Measurements from ENCODE around the gene CSNK1A1. TPM values are rescaled to one million over a fixed set of nuclear protein-coding genes. Genes with fewer than 3 reads are reported as not detected.

CSNK1A1 gene
- total RNA-seq, 6 experiments from 2014 or later, result 266 to 336 (median 310) TPM

- peaks cover 70% of the 10 kb centered on the region for H3K4me1 Mint-ChIP-seq (ENCODE audit: low read depth)
- no peak overlapping the region for H3K4me3 Mint-ChIP-seq
- peak overlapping the region; percentile 75 for H3K27ac Mint-ChIP-seq
- peak; percentile 95 for TF ChIP-seq CTCF (IDR thresholded peaks at IDR 0.05)
- H3K9me3 Mint-ChIP-seq, result no peaks in the 10 kb centered on the region
- peak; percentile 68 for DNase-seq
- H3K36me3 Mint-ChIP-seq (ENCODE audit: low read depth), result peaks cover 3% of the 10 kb centered on the region; the same call in 1 of the 2 replicates
- peaks cover 4% of the 10 kb centered on the region for H3K27me3 Mint-ChIP-seq (ENCODE audit: insufficient read depth)
These were observed 108.6 kb downstream of the CSNK1A1 start for GRCh38 chr5:149442563-149443182.

Other genes starting within 250 kb of the CSNK1A1 start
- gene GRPEL2, start 205.9 kb downstream of the CSNK1A1 start, total RNA-seq (2021; fragmentation: NEBNext Ultra II Directional; extraction: Animal tissue kit (Norgen Biotek cat#: 25700)), result 10 to 100 TPM; 15.6 to 18.9 (median 17.5) TPM
- 10 to 100 TPM in 5 of 6 experiments, 1 to 10 TPM in 1; 9.8 to 13.5 (median 11.0) TPM for gene PCYOX1L, start 193.4 kb downstream of the CSNK1A1 start, total RNA-seq (2021; fragmentation: NEBNext Ultra II Directional; extraction: Animal tissue kit (Norgen Biotek cat#: 25700))
- under 1 TPM; 0.50 to 0.85 (median 0.76) TPM for gene IL17B, start 172.1 kb downstream of the CSNK1A1 start, total RNA-seq (2021; fragmentation: NEBNext Ultra II Directional; extraction: Animal tissue kit (Norgen Biotek cat#: 25700))
- gene ARHGEF37, start 30.1 kb upstream of the CSNK1A1 start, total RNA-seq (2021; fragmentation: NEBNext Ultra II Directional; extraction: Animal tissue kit (Norgen Biotek cat#: 25700)), result under 1 TPM; 0.31 to 0.81 (median 0.38) TPM
- gene PPARGC1B, start 178.9 kb upstream of the CSNK1A1 start, total RNA-seq (2021; fragmentation: NEBNext Ultra II Directional; extraction: Animal tissue kit (Norgen Biotek cat#: 25700)), result under 1 TPM; 0.05 to 0.28 (median 0.09) TPM

Data from HFFc6 (cell line).